Parathyroid adenoma (tissue), 2 donors: ENCODE measurements around the gene PPM1K.

Experiments
- H2AFZ ChIP-seq: fragments of 300-600 bp; sonication (generic); one replicate; pipeline ENCODE4 v1.7.0; 2017; ENCODE audit warnings: antibody characterized with exemption, mild to moderate bottlenecking
- H3K27ac ChIP-seq: fragments of 300-600 bp; sonication (generic); one replicate; pipeline ENCODE4 v1.7.0; 2017
- H3K27me3 ChIP-seq: fragments of 300-600 bp; sonication (generic); one replicate; pipeline ENCODE4 v1.7.0; 2017; ENCODE audit warnings: low read length; ENCODE audit not compliant: control insufficient read depth, insufficient read depth
- H3K36me3 ChIP-seq: fragments of 300-600 bp; sonication (generic); one replicate; pipeline ENCODE4 v1.7.0; 2017; ENCODE audit warnings: low read length; ENCODE audit not compliant: control insufficient read depth, insufficient read depth
- H3K4me1 ChIP-seq: fragments of 300-600 bp; sonication (generic); one replicate; pipeline ENCODE4 v1.7.0; 2017; ENCODE audit warnings: control low read depth
- H3K4me2 ChIP-seq: fragments of 300-600 bp; sonication (generic); one replicate; pipeline ENCODE4 v1.7.0; 2017; ENCODE audit warnings: low read length
- H3K4me3 ChIP-seq: fragments of 300-600 bp; sonication (generic); one replicate; pipeline ENCODE4 v1.7.0; 2017; ENCODE audit warnings: low read depth, low read length
- H3K79me2 ChIP-seq: fragments of 300-600 bp; sonication (generic); one replicate; pipeline ENCODE4 v1.7.0; 2017; ENCODE audit warnings: control low read depth
- H3K9ac ChIP-seq: fragments of 300-600 bp; sonication (generic); one replicate; pipeline ENCODE4 v1.7.0; 2017; ENCODE audit warnings: mild to moderate bottlenecking
- H3K9me3 ChIP-seq: fragments of 300-600 bp; sonication (generic); one replicate; pipeline ENCODE4 v1.7.0; 2017; ENCODE audit warnings: low read length; ENCODE audit not compliant: control insufficient read depth
- TF ChIP-seq, protein P1 (sequence below): fragments of 300-600 bp; sonication (generic); IDR thresholded peaks from one replicate; pipeline ENCODE4 v1.7.0; 2017; ENCODE audit warnings: antibody characterized with exemption, mild to moderate bottlenecking
- donor health status: primary hyperparathyroidism.

Gene PPM1K

DNA sequence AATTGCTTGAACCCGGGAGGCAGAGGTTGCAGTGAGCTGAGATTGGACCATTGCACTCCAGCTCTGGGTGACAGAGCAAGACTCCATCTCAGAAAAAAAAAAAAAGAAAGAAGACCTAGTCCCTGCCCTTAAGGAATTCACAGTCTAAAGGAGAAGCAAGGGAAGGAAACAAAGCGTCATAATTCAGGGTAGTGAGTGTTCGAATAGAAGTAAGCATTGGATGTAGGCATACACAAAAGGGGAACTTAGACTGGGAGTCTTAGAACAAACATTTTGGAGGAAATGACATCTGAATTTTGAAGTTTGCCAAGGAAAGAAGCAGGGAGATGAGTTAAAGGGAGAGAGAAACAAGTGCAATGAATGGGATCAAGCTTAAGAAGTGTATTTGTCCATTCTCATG is 32.4 kb downstream of the PPM1K start:
- Histone ChIP-seq H3K27ac (no peak overlapping the region), H2AFZ (no peak overlapping the region), H3K9ac (no peak overlapping the region), H3K4me3 (no peak overlapping the region), H3K36me3 (no peaks in the 10 kb centered on the region), H3K27me3 (no peaks in the 10 kb centered on the region), H3K79me2 (no peaks in the 10 kb centered on the region), H3K4me1 (no peaks in the 10 kb centered on the region), H3K4me2 (no peak overlapping the region), H3K9me3 (no peaks in the 10 kb centered on the region)
- TF ChIP-seq, protein P1, sequence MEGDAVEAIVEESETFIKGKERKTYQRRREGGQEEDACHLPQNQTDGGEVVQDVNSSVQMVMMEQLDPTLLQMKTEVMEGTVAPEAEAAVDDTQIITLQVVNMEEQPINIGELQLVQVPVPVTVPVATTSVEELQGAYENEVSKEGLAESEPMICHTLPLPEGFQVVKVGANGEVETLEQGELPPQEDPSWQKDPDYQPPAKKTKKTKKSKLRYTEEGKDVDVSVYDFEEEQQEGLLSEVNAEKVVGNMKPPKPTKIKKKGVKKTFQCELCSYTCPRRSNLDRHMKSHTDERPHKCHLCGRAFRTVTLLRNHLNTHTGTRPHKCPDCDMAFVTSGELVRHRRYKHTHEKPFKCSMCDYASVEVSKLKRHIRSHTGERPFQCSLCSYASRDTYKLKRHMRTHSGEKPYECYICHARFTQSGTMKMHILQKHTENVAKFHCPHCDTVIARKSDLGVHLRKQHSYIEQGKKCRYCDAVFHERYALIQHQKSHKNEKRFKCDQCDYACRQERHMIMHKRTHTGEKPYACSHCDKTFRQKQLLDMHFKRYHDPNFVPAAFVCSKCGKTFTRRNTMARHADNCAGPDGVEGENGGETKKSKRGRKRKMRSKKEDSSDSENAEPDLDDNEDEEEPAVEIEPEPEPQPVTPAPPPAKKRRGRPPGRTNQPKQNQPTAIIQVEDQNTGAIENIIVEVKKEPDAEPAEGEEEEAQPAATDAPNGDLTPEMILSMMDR: no peak

DNA sequence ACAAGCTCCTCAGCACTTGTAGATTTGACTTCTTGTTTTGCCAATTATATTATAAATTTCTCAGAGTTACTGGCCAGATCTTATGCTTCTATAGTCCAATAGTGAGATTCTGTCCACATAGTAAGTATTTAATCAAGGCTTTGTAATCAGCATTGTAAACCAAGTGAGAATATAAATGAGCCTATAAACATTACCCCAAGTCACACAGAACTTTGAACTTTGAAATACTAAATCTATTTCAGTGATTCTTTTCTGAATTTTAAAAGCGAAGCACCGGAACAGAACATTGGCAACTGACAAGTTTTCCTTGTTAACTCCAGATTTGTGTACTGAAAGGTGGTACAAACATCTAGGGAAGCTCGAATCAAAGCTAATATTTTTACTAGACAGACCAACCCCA is 37.2 kb downstream of the PPM1K start:
- Histone ChIP-seq H3K9me3 (no peaks in the 10 kb centered on the region), H3K27ac (no peak overlapping the region), H3K27me3 (no peaks in the 10 kb centered on the region), H3K4me3 (no peak overlapping the region), H3K4me1 (no peaks in the 10 kb centered on the region), H3K36me3 (no peaks in the 10 kb centered on the region), H3K9ac (no peak overlapping the region), H2AFZ (no peak overlapping the region), H3K79me2 (no peaks in the 10 kb centered on the region), H3K4me2 (no peak overlapping the region)
- TF ChIP-seq, protein P1: no peak

GRCh38 chr4:88246600-88246999 is 37.8 kb downstream of the PPM1K start:
- H2AFZ ChIP-seq: no peak overlapping the region
- H3K27me3 ChIP-seq: no peaks in the 10 kb centered on the region
- H3K9me3 ChIP-seq: no peaks in the 10 kb centered on the region
- H3K36me3 ChIP-seq: no peaks in the 10 kb centered on the region
- H3K27ac ChIP-seq: no peak overlapping the region
- TF ChIP-seq, protein P1: no peak
- no peak overlapping the region for H3K4me2 ChIP-seq
- no peak overlapping the region for H3K9ac ChIP-seq
- H3K79me2 ChIP-seq: no peaks in the 10 kb centered on the region
- H3K4me1 ChIP-seq: no peaks in the 10 kb centered on the region
- H3K4me3 ChIP-seq: no peak overlapping the region

DNA sequence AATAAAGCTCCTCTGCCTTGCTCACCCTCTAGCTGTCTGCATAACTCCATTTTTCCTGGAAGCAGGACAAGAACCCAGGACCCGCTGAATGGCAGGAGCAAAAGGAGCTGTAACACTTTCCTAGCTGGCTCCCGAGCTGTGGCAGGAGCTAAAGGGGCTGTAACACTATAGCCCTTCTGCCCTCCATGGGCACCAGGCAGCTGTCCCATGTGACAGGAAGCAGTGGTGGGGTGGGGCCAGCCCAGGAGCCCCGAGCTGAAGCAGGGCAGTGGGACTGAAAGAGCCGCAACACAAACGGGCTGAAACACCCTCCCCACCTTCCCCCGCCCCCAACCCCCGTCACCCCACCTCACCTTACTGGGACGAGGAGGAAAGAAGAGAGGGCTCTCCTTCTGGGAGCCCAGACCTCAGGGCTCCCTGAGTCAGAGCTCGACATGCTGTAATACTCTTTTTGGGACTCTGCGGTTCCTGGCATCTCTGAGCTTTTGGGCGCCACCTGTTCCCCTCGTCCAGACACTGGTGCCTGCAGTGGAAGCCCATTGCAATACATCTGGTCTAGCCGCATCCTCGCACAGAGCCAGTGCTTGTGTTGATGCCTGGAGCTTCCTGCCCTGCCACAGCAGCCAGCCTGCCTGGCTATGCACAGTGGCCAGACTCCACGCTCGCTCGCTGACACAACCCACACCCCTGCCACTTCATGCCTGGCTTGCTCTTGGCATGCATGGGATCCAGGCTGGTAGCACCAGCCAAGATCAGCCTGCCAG is 39.4 kb downstream of the PPM1K start:
- Histone ChIP-seq H2AFZ (no peak overlapping the region), H3K79me2 (no peaks in the 10 kb centered on the region), H3K4me2 (no peak overlapping the region), H3K9me3 (no peaks in the 10 kb centered on the region), H3K4me3 (no peak overlapping the region), H3K27me3 (no peaks in the 10 kb centered on the region), H3K36me3 (no peaks in the 10 kb centered on the region), H3K9ac (no peak overlapping the region), H3K4me1 (no peaks in the 10 kb centered on the region), H3K27ac (no peak overlapping the region)
- TF ChIP-seq, protein P1: no peak

DNA sequence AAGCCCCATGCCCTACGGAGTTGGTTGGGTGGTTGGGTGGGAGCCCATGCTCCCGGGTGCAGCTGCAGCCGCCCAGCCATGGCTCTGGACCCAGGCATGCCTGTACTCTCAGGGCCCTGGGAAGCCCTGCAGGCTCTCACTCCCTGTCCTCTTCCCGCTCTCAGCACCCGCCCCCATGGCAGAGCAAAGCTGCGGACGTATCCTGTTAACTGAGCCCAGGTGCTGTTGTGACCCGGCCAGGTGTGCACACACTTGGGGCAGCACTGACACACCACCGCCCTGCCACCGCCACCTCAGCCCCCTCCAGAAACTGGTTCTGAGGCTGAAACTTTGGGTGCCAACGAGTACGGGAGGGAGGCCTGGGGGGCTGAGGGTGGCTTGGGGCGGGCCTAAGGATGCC is 40.3 kb downstream of the PPM1K start:
- H3K27me3 ChIP-seq: no peaks in the 10 kb centered on the region
- H3K4me2 ChIP-seq: no peak overlapping the region
- TF ChIP-seq, protein P1: no peak
- no peak overlapping the region for H3K9ac ChIP-seq
- H3K4me3 ChIP-seq: no peak overlapping the region
- no peak overlapping the region for H3K27ac ChIP-seq
- no peaks in the 10 kb centered on the region for H3K36me3 ChIP-seq
- no peaks in the 10 kb centered on the region for H3K9me3 ChIP-seq
- no peaks in the 10 kb centered on the region for H3K79me2 ChIP-seq
- no peak overlapping the region for H2AFZ ChIP-seq
- no peaks in the 10 kb centered on the region for H3K4me1 ChIP-seq
